ENCODE measurements around the gene PRR18.

DNA sequence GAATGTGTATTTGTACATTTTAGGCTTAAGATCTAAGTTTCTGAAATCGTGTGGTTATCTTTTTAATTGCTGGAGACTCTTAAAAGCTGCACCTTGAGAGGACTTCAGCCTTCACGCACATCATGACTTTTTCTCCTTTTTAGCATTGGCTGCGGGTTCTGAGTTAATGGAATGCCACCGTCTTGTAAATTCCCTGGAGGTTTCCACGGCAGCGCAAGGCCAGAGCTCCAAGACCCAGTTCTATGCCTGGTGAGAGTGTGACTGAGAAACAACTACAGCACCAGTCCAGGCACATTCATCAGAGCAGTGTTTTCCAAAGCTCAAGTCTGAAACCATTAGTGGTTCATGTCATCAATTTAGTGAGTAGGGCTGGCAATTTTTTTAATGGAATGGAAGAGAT, 23.0 kb downstream of the PRR18 start:
- TF ChIP-seq CTCF (IDR thresholded peaks at IDR 0.05) (no peak), POLR2A (IDR thresholded peaks at IDR 0.05) (no peak)

Data from heart left ventricle (tissue), 13 donors.